HepG2 (cell line): Measurements from ENCODE around the gene SEMA3F. TPM values are rescaled to one million over a fixed set of nuclear protein-coding genes. Genes with fewer than 3 reads are reported as not detected.
A peak's percentile ranks its signal among the peaks of the same experiment; 100 is the strongest.

Experiments used
- GPN1 ChIP-seq: sonication (generic); formaldehyde crosslinking; IDR thresholded peaks from 2 replicates; pipeline ENCODE4 v1.5.1; 2020; ENCODE audit warnings: missing genetic modification reagents, borderline replicate concordance
- HMG20B ChIP-seq: conservative IDR thresholded peaks from 2 replicates; pipeline ENCODE4 v1.6.1; 2016; ENCODE audit warnings: missing genetic modification reagents, missing compliant biosample characterization
- HNF4A ChIP-seq: sonication (generic); formaldehyde crosslinking; IDR thresholded peaks from 2 replicates; pipeline ENCODE4 v1.4.0; 2020; ENCODE audit warnings: missing genetic modification reagents
- LCORL ChIP-seq, 2 experiments: fragments of 450-650 bp in 1 of 2; sonication (generic) in 1 of 2; formaldehyde crosslinking in 1 of 2; IDR thresholded peaks; 2 replicates each; pipeline versions ENCODE4 v1.5.0 to v1.6.1; 2017 to 2020; ENCODE audit warnings: antibody characterized with exemption in 1 of 2, missing genetic modification reagents in 1 of 2
- PCBP1 ChIP-seq: fragments of 200-400 bp; formaldehyde crosslinking; IDR thresholded peaks from 2 replicates; pipeline ENCODE4 v1.6.1; 2017; ENCODE audit warnings: mild to moderate bottlenecking, low read depth, low read length, borderline replicate concordance
- PHF21A ChIP-seq: sonication (generic); formaldehyde crosslinking; IDR thresholded peaks from 2 replicates; pipeline ENCODE4 v1.5.0; 2020; ENCODE audit warnings: mild to moderate bottlenecking, missing genetic modification reagents
- SOX6 ChIP-seq, 2 experiments: fragments of 450-650 bp in 1 of 2; sonication (generic) in 1 of 2; formaldehyde crosslinking in 1 of 2; IDR thresholded peaks; 2 replicates each; pipeline versions ENCODE4 v1.4.0 to v1.6.1; 2017 to 2020; ENCODE audit warnings: antibody characterized with exemption in 1 of 2, mild to moderate bottlenecking in 1 of 2, missing genetic modification reagents in 1 of 2
- SPEN ChIP-seq: sonication (generic); formaldehyde crosslinking; IDR thresholded peaks from 2 replicates; pipeline ENCODE4 v1.5.1; 2020; ENCODE audit warnings: low read depth, mild to moderate bottlenecking, missing genetic modification reagents
- TCF7 ChIP-seq: sonication (generic); IDR thresholded peaks from 2 replicates; pipeline ENCODE4 v1.6.1; 2016; ENCODE audit warnings: antibody characterized with exemption, low read depth
- XRCC5 ChIP-seq: fragments of 200-400 bp; formaldehyde crosslinking; optimal IDR thresholded peaks from 2 replicates; pipeline ENCODE3; 2017; ENCODE audit warnings: mild to moderate bottlenecking, low read length
- ZNF121 ChIP-seq: sonication (generic); formaldehyde crosslinking; IDR thresholded peaks from 2 replicates; pipeline ENCODE4 v1.5.0; 2020; ENCODE audit warnings: mild to moderate bottlenecking, missing genetic modification reagents
- ZNF274 ChIP-seq: sonication (generic); formaldehyde crosslinking; IDR thresholded peaks from 2 replicates; pipeline ENCODE4 v1.5.1; 2020; ENCODE audit warnings: mild to moderate bottlenecking, missing genetic modification reagents
- ZNF282 ChIP-seq: fragments of 450-650 bp; IDR thresholded peaks from 2 replicates; pipeline ENCODE4 v1.6.1; 2018; ENCODE audit not compliant: partially characterized antibody
- ZNF350 ChIP-seq: sonication (generic); formaldehyde crosslinking; IDR thresholded peaks from 2 replicates; pipeline ENCODE4 v1.4.0; 2020; ENCODE audit warnings: mild to moderate bottlenecking, low read depth, missing genetic modification reagents, borderline replicate concordance
- ZNF501 ChIP-seq: sonication (generic); formaldehyde crosslinking; IDR thresholded peaks from 2 replicates; pipeline ENCODE4 v1.5.1; 2020; ENCODE audit warnings: mild to moderate bottlenecking, moderate library complexity, missing genetic modification reagents
- ZNF589 ChIP-seq: sonication (generic); formaldehyde crosslinking; conservative IDR thresholded peaks from 2 replicates; pipeline ENCODE4 v1.8.0; 2022; ENCODE audit warnings: mild to moderate bottlenecking, moderate library complexity, missing genetic modification reagents
- ZNF713 ChIP-seq: sonication (generic); formaldehyde crosslinking; IDR thresholded peaks from 2 replicates; pipeline ENCODE4 v1.4.0; 2020; ENCODE audit warnings: mild to moderate bottlenecking, missing genetic modification reagents
- polyA plus RNA-seq, 8 experiments: library from polyadenylated mRNA; depleted of rRNA in 3 of 8; stranded (reverse) in 7 of 8; unstranded in 1 of 8; fragments of >200 nt; fragmentation: Illumina TruSeq in 4 of 8; extraction: Trizol in 4 of 8; gene quantifications; 2 replicates each; pipeline versions ENCODE4 v1.2.1 to v1.2.3, GENCODE V29; 2011 to 2016; ENCODE audit warnings: low read depth in 4 of 8, missing spikeins in 1 of 8, mixed read lengths in 1 of 8; ENCODE audit not compliant: insufficient read depth in 1 of 8
- total RNA-seq, 5 experiments: library from RNA; depleted of rRNA; stranded (reverse); fragments of >200 nt; fragmentation: Illumina TruSeq; extraction: Trizol; gene quantifications; 2 replicates each; pipeline ENCODE4 v1.2.3, GENCODE V29; 2016; ENCODE audit warnings: low read depth in 1 of 5
- TF ChIP-seq, protein P1 (sequence below): sonication (generic); formaldehyde crosslinking; IDR thresholded peaks from 2 replicates; pipeline ENCODE4 v1.4.0; 2020; ENCODE audit warnings: mild to moderate bottlenecking, missing genetic modification reagents, borderline replicate concordance
- TF ChIP-seq, protein P2 (sequence below): sonication (generic); formaldehyde crosslinking; IDR thresholded peaks from 2 replicates; pipeline ENCODE4 v1.5.0; 2020; ENCODE audit warnings: mild to moderate bottlenecking, missing genetic modification reagents, moderate library complexity
- TF ChIP-seq, protein P3 (sequence below): sonication (generic); formaldehyde crosslinking; IDR thresholded peaks from 2 replicates; pipeline ENCODE4 v1.5.0; 2020; ENCODE audit warnings: missing genetic modification reagents
- TF ChIP-seq, protein P4 (sequence below): sonication (generic); formaldehyde crosslinking; IDR thresholded peaks from 2 replicates; pipeline ENCODE4 v1.5.1; 2020; ENCODE audit warnings: mild to moderate bottlenecking, missing genetic modification reagents, moderate library complexity

Gene SEMA3F
- total and polyA plus RNA-seq, 2 of the 13 experiments (the other 11 are each of a cell fraction or from before 2014, with no cell fraction given): 7.6 to 17.2 TPM

DNA sequence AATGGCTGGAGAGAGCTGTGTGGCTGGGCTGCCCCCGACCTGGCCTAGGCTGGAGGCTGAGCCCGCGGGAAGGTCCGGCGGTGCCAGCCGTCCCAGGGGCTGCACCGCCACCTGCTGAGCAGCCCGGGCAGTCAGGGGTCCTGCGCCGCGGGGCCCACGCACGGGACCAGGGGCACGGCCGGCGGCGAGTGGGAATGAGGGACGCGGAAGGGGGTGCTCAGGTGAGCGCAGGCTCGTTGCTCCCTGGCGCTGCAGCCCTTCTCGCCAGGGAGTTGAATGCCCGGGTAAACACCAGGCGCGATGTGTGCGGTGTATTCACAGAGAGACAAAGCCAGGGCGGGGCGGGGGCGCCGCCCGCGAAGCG lies 666 bp upstream of the SEMA3F start (continued):
- TF ChIP-seq PHF21A (CRISPR knock-in tag): no peak
- no peak for TF ChIP-seq TCF7
- TF ChIP-seq SOX6 (IDR thresholded peaks at IDR 0.05): no peak
- TF ChIP-seq SOX6 (CRISPR knock-in tag; IDR thresholded peaks at IDR 0.05): 0 out of 2 replicates have a peak, but pooled peaks have one; percentile 3
- no peak for TF ChIP-seq XRCC5
- TF ChIP-seq ZNF121 (CRISPR knock-in tag): no peak
- TF ChIP-seq, protein P1, sequence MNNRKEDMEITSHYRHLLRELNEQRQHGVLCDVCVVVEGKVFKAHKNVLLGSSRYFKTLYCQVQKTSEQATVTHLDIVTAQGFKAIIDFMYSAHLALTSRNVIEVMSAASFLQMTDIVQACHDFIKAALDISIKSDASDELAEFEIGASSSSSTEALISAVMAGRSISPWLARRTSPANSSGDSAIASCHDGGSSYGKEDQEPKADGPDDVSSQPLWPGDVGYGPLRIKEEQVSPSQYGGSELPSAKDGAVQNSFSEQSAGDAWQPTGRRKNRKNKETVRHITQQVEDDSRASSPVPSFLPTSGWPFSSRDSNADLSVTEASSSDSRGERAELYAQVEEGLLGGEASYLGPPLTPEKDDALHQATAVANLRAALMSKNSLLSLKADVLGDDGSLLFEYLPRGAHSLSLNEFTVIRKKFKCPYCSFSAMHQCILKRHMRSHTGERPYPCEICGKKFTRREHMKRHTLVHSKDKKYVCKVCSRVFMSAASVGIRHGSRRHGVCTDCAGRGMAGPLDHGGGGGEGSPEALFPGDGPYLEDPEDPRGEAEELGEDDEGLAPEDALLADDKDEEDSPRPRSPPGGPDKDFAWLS (CRISPR knock-in tag): no peak
- no peak for TF ChIP-seq ZNF713 (CRISPR knock-in tag)
- TF ChIP-seq, protein P2, sequence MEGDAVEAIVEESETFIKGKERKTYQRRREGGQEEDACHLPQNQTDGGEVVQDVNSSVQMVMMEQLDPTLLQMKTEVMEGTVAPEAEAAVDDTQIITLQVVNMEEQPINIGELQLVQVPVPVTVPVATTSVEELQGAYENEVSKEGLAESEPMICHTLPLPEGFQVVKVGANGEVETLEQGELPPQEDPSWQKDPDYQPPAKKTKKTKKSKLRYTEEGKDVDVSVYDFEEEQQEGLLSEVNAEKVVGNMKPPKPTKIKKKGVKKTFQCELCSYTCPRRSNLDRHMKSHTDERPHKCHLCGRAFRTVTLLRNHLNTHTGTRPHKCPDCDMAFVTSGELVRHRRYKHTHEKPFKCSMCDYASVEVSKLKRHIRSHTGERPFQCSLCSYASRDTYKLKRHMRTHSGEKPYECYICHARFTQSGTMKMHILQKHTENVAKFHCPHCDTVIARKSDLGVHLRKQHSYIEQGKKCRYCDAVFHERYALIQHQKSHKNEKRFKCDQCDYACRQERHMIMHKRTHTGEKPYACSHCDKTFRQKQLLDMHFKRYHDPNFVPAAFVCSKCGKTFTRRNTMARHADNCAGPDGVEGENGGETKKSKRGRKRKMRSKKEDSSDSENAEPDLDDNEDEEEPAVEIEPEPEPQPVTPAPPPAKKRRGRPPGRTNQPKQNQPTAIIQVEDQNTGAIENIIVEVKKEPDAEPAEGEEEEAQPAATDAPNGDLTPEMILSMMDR (CRISPR knock-in tag): peak; percentile 83
- TF ChIP-seq PCBP1: no peak
- TF ChIP-seq HNF4A: no peak
- TF ChIP-seq ZNF589: no peak
- TF ChIP-seq ZNF350 (CRISPR knock-in tag): 0 out of 2 replicates have a peak, but pooled peaks have one; percentile 38
- no peak for TF ChIP-seq ZNF501
- TF ChIP-seq, protein P3, sequence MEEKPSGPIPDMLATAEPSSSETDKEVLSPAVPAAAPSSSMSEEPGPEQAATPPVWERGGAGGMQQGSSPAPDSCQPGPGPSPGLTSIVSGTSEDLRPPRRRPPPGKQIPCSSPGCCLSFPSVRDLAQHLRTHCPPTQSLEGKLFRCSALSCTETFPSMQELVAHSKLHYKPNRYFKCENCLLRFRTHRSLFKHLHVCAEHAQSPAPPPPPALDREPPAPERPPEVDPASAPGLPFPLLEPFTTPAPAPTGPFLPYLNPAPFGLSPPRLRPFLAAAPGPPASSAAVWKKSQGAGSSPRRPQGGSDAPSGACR: no peak
- no peak for TF ChIP-seq LCORL (IDR thresholded peaks at IDR 0.05)
- TF ChIP-seq LCORL (CRISPR knock-in tag; IDR thresholded peaks at IDR 0.05): peak; percentile 62; the same call in 1 of the 2 replicates
- peak; percentile 15; the same call in 1 of the 2 replicates for TF ChIP-seq SPEN
- TF ChIP-seq ZNF282: no peak
- TF ChIP-seq GPN1 (CRISPR knock-in tag): no peak
- TF ChIP-seq HMG20B (CRISPR knock-in tag): no peak
- no peak for TF ChIP-seq ZNF274 (CRISPR knock-in tag)
- TF ChIP-seq, protein P4, sequence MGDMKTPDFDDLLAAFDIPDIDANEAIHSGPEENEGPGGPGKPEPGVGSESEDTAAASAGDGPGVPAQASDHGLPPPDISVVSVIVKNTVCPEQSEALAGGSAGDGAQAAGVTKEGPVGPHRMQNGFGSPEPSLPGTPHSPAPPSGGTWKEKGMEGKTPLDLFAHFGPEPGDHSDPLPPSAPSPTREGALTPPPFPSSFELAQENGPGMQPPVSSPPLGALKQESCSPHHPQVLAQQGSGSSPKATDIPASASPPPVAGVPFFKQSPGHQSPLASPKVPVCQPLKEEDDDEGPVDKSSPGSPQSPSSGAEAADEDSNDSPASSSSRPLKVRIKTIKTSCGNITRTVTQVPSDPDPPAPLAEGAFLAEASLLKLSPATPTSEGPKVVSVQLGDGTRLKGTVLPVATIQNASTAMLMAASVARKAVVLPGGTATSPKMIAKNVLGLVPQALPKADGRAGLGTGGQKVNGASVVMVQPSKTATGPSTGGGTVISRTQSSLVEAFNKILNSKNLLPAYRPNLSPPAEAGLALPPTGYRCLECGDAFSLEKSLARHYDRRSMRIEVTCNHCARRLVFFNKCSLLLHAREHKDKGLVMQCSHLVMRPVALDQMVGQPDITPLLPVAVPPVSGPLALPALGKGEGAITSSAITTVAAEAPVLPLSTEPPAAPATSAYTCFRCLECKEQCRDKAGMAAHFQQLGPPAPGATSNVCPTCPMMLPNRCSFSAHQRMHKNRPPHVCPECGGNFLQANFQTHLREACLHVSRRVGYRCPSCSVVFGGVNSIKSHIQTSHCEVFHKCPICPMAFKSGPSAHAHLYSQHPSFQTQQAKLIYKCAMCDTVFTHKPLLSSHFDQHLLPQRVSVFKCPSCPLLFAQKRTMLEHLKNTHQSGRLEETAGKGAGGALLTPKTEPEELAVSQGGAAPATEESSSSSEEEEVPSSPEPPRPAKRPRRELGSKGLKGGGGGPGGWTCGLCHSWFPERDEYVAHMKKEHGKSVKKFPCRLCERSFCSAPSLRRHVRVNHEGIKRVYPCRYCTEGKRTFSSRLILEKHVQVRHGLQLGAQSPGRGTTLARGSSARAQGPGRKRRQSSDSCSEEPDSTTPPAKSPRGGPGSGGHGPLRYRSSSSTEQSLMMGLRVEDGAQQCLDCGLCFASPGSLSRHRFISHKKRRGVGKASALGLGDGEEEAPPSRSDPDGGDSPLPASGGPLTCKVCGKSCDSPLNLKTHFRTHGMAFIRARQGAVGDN (CRISPR knock-in tag): peak; percentile 55
